ENCODE results near the gene CTTNBP2. TPM values are rescaled to one million over a fixed set of nuclear protein-coding genes. Genes with fewer than 3 reads are reported as not detected.

CTTNBP2 gene
- polyA plus RNA-seq, 1 of the 3 experiments (the other 2 are of a cell fraction) = not detected

- no peak for TF ChIP-seq YY1 (IDR thresholded peaks at IDR 0.05; ENCODE audit: low read depth)
- TF ChIP-seq USF1 (IDR thresholded peaks at IDR 0.05; ENCODE audit: borderline replicate concordance, low read depth) = no peak
- TF ChIP-seq MAX (IDR thresholded peaks at IDR 0.05; ENCODE audit: low read depth) = no peak
- no peak for TF ChIP-seq TCF12 (IDR thresholded peaks at IDR 0.05)
- no peak for TF ChIP-seq REST (IDR thresholded peaks at IDR 0.05; ENCODE audit: low read depth, low read length)
Measured at GRCh38 chr7:117741962-117742361, 131.3 kb downstream of the CTTNBP2 start (continued).

- Histone ChIP-seq H3K27me3 (ENCODE audit: insufficient read depth) (peaks cover 28% of the 10 kb centered on the region; the same call in 1 of the 2 replicates), H3K4me2 (no peak overlapping the region), H3K9ac (no peak overlapping the region), H3K4me3 (ENCODE audit: low read depth in 2 of 2, low read length in 1 of 2) (no peak overlapping the region), H3K36me3 (replicated peaks in 1 of 2; ENCODE audit: control insufficient read depth in 1 of 2, insufficient read depth in 2 of 2, low read length in 1 of 2) (no peaks in the 10 kb centered on the region), H3K9me3 (no peaks in the 10 kb centered on the region), H3K4me1 (ENCODE audit: control insufficient read depth in 1 of 2, insufficient read depth in 2 of 2, low read depth in 1 of 2, low read length in 1 of 2) (no peaks in the 10 kb centered on the region), H2AFZ (ENCODE audit: low read depth) (no peak overlapping the region), H3K9me2 (no peaks in the 10 kb centered on the region), H3K79me2 (ENCODE audit: insufficient read depth) (no peaks in the 10 kb centered on the region), H4K20me1 (ENCODE audit: insufficient read depth) (no peaks in the 10 kb centered on the region), H3F3A (replicated peaks; ENCODE audit: insufficient read depth) (no peaks in the 10 kb centered on the region), H3K27ac (ENCODE audit: low read depth in 2 of 2, low read length in 1 of 2) (no peak overlapping the region)
- TF ChIP-seq TCF12 (IDR thresholded peaks at IDR 0.05) (no peak), ZBTB33 (IDR thresholded peaks at IDR 0.05; ENCODE audit: borderline replicate concordance, low read depth) (no peak), POLR2AphosphoS5 (IDR thresholded peaks at IDR 0.05; ENCODE audit: low read depth, low read length) (no peak), GABPA (IDR thresholded peaks at IDR 0.05; ENCODE audit: low read depth) (no peak), IRF3 (IDR thresholded peaks at IDR 0.05; ENCODE audit: low read depth, low read length) (no peak), JUND (IDR thresholded peaks at IDR 0.05) (no peak), MXI1 (IDR thresholded peaks at IDR 0.05; ENCODE audit: low read depth, low read length) (no peak), FOXJ3 (CRISPR knock-in tag; IDR thresholded peaks at IDR 0.05) (no peak), ELF1 (IDR thresholded peaks at IDR 0.05) (no peak), CHD2 (IDR thresholded peaks at IDR 0.05; ENCODE audit: low read length, partially characterized antibody) (no peak), TAF1 (IDR thresholded peaks at IDR 0.05; ENCODE audit: borderline replicate concordance, low read depth, low read length) (no peak), NRF1 (IDR thresholded peaks at IDR 0.05; ENCODE audit: low read depth, low read length) (no peak), MEF2A (IDR thresholded peaks at IDR 0.05; ENCODE audit: borderline replicate concordance, low read depth) (no peak), USF1 (IDR thresholded peaks at IDR 0.05; ENCODE audit: borderline replicate concordance, low read depth) (no peak)
- CTCF ChIA-PET = no interaction called here
- WGBS (ENCODE audit: low lambda C conversion rate) = 5% methylated on average over 4 of the region's 4 CpGs
- no peak for DNase-seq
- POLR2A ChIA-PET = no interaction called here
Measured at GRCh38 chr7:117739085-117739484, 134.2 kb downstream of the CTTNBP2 start.
